Effector memory CD4-positive, alpha-beta T cell (primary cell): Measurements from ENCODE around the gene NHLRC4.
A peak's percentile ranks its signal among the peaks of the same experiment; 100 is the strongest.

Source experiments
- DNase-seq, 3 donors: peaks; one replicate each; pipeline ENCODE4 v3.0.0-alpha.2; 2020
- H3K27ac ChIP-seq: 2 replicates; pipeline ENCODE4 v1.7.0; 2013; ENCODE audit warnings: mild to moderate bottlenecking, low read length, moderate library complexity; ENCODE audit not compliant: insufficient read depth, poor library complexity, severe bottlenecking
- H3K27me3 ChIP-seq: replicated peaks from 2 replicates; pipeline ENCODE4 v1.7.0; 2013; ENCODE audit warnings: mild to moderate bottlenecking, low read length; ENCODE audit not compliant: insufficient read depth, control insufficient read depth, poor library complexity, severe bottlenecking
- H3K36me3 ChIP-seq: 2 replicates; pipeline ENCODE4 v1.7.0; 2013; ENCODE audit warnings: mild to moderate bottlenecking, low read length, moderate library complexity; ENCODE audit not compliant: control insufficient read depth, insufficient read depth
- H3K4me1 ChIP-seq: 2 replicates; pipeline ENCODE4 v1.7.0; 2013; ENCODE audit warnings: low read length, mild to moderate bottlenecking; ENCODE audit not compliant: control insufficient read depth, insufficient read depth, poor library complexity, severe bottlenecking
- H3K4me3 ChIP-seq: 2 replicates; pipeline ENCODE4 v1.7.0; 2013; ENCODE audit warnings: low read length, low read depth, mild to moderate bottlenecking; ENCODE audit not compliant: insufficient read depth, poor library complexity, severe bottlenecking
- H3K9me3 ChIP-seq: 2 replicates; pipeline ENCODE4 v1.7.0; 2013; ENCODE audit warnings: mild to moderate bottlenecking, low read length, moderate library complexity; ENCODE audit not compliant: control insufficient read depth

The NHLRC4 gene

GRCh38 chr16:603933-604332, 37.1 kb downstream of the NHLRC4 start:
- H3K4me1 ChIP-seq: no peaks in the 10 kb centered on the region
- H3K27me3 ChIP-seq: no peaks in the 10 kb centered on the region
- DNase-seq: no peak
- peaks cover 5% of the 10 kb centered on the region for H3K36me3 ChIP-seq
- no peak overlapping the region for H3K27ac ChIP-seq
- H3K4me3 ChIP-seq: no peak overlapping the region
- no peaks in the 10 kb centered on the region for H3K9me3 ChIP-seq

GRCh38 chr16:606656-607307, 40.0 kb downstream of the NHLRC4 start:
- DNase-seq: no peak
- no peak overlapping the region for H3K4me3 ChIP-seq
- no peaks in the 10 kb centered on the region for H3K4me1 ChIP-seq
- no peak overlapping the region for H3K27ac ChIP-seq
- H3K36me3 ChIP-seq: no peaks in the 10 kb centered on the region
- H3K27me3 ChIP-seq: no peaks in the 10 kb centered on the region
- no peaks in the 10 kb centered on the region for H3K9me3 ChIP-seq

GRCh38 chr16:608019-608418, 41.2 kb downstream of the NHLRC4 start:
- Histone ChIP-seq H3K4me1 (no peaks in the 10 kb centered on the region), H3K4me3 (no peak overlapping the region), H3K27ac (no peak overlapping the region), H3K9me3 (no peaks in the 10 kb centered on the region), H3K36me3 (peaks cover under 1% of the 10 kb centered on the region), H3K27me3 (no peaks in the 10 kb centered on the region)
- no peak for DNase-seq

- no peak overlapping the region for H3K4me3 ChIP-seq
- no peaks in the 10 kb centered on the region for H3K27me3 ChIP-seq
- H3K36me3 ChIP-seq: peaks cover 5% of the 10 kb centered on the region
- H3K4me1 ChIP-seq: no peaks in the 10 kb centered on the region
- no peaks in the 10 kb centered on the region for H3K9me3 ChIP-seq
- H3K27ac ChIP-seq: no peak overlapping the region
- no peak for DNase-seq
These were observed 42.5 kb downstream of the NHLRC4 start for GRCh38 chr16:609316-609715.

- Histone ChIP-seq H3K27ac (no peak overlapping the region), H3K4me1 (no peaks in the 10 kb centered on the region), H3K4me3 (no peak overlapping the region), H3K9me3 (no peaks in the 10 kb centered on the region), H3K27me3 (no peaks in the 10 kb centered on the region), H3K36me3 (peaks cover 5% of the 10 kb centered on the region)
- no peak for DNase-seq
These were observed 43.2 kb downstream of the NHLRC4 start for GRCh38 chr16:609984-610383.

GRCh38 chr16:610513-611381, 43.9 kb downstream of the NHLRC4 start:
- DNase-seq: peak; percentile 19 to 34 (median 25)

GRCh38 chr16:615122-615521, 48.3 kb downstream of the NHLRC4 start:
- H3K27me3 ChIP-seq: no peaks in the 10 kb centered on the region
- no peak overlapping the region for H3K27ac ChIP-seq
- H3K36me3 ChIP-seq: peaks cover 9% of the 10 kb centered on the region

More at GRCh38 chr16:610513-611381, 43.9 kb downstream of the NHLRC4 start:
- H3K27me3 ChIP-seq: no peaks in the 10 kb centered on the region
- H3K27ac ChIP-seq: no peak overlapping the region
- H3K9me3 ChIP-seq: no peaks in the 10 kb centered on the region
- no peaks in the 10 kb centered on the region for H3K4me1 ChIP-seq
- H3K4me3 ChIP-seq: no peak overlapping the region
- peaks cover 5% of the 10 kb centered on the region for H3K36me3 ChIP-seq

GRCh38 chr16:616733-617586, 50.2 kb downstream of the NHLRC4 start:
- DNase-seq: no peak
- Histone ChIP-seq H3K4me3 (no peak overlapping the region), H3K4me1 (no peaks in the 10 kb centered on the region), H3K36me3 (peaks cover 9% of the 10 kb centered on the region), H3K27ac (no peak overlapping the region), H3K27me3 (no peaks in the 10 kb centered on the region), H3K9me3 (no peaks in the 10 kb centered on the region)

More at GRCh38 chr16:615122-615521, 48.3 kb downstream of the NHLRC4 start:
- no peaks in the 10 kb centered on the region for H3K4me1 ChIP-seq
- H3K9me3 ChIP-seq: no peaks in the 10 kb centered on the region
- DNase-seq: no peak
- no peak overlapping the region for H3K4me3 ChIP-seq

- DNase-seq: no peak
- H3K4me1 ChIP-seq: no peaks in the 10 kb centered on the region
- no peak overlapping the region for H3K27ac ChIP-seq
- H3K9me3 ChIP-seq: no peaks in the 10 kb centered on the region
- no peak overlapping the region for H3K4me3 ChIP-seq
- H3K27me3 ChIP-seq: no peaks in the 10 kb centered on the region
- H3K36me3 ChIP-seq: peaks cover 9% of the 10 kb centered on the region
These were observed 51.0 kb downstream of the NHLRC4 start for GRCh38 chr16:617855-618254.
